Central memory CD4-positive, alpha-beta T cell (primary cell): ENCODE measurements around the gene CLEC4E.
"Not testable (repeated sequence)": the region's sequence is repeated elsewhere in the genome, so short reads cannot be mapped to it uniquely, and the experiment has no call there.

Source experiments
- DNase-seq: peaks from one replicate; pipeline ENCODE4 v3.0.0; 2022

CLEC4E gene

GRCh38 chr12:8537820-8538219 is 2.9 kb downstream of the CLEC4E start:
- DNase-seq, result not testable (repeated sequence)

GRCh38 chr12:8532045-8532444 is 8.7 kb downstream of the CLEC4E start:
- no peak for DNase-seq

- DNase-seq, result no peak
Observed at GRCh38 chr12:8527250-8528130, 13.2 kb downstream of the CLEC4E start.

- DNase-seq, result no peak
Observed at GRCh38 chr12:8519171-8519570, 21.5 kb downstream of the CLEC4E start.

GRCh38 chr12:8517971-8518370 is 22.7 kb downstream of the CLEC4E start:
- no peak for DNase-seq

GRCh38 chr12:8513256-8513655 is 27.4 kb downstream of the CLEC4E start, which contains the start of gene CLEC4D:
CLEC4D (plus strand) TSS chr12:8513503; CDS start chr12:8513733, 230 bp downstream.
- DNase-seq, result no peak

- no peak for DNase-seq
Observed at GRCh38 chr12:8508910-8509841, 31.5 kb downstream of the CLEC4E start.

GRCh38 chr12:8508223-8508622 is 32.5 kb downstream of the CLEC4E start:
- no peak for DNase-seq

GRCh38 chr12:8507596-8507995 is 33.1 kb downstream of the CLEC4E start:
- DNase-seq, result no peak

GRCh38 chr12:8504351-8504750 is 36.4 kb downstream of the CLEC4E start:
- no peak for DNase-seq

- DNase-seq, result no peak
Observed at GRCh38 chr12:8501720-8502119, 39.0 kb downstream of the CLEC4E start.

- DNase-seq, result no peak
Observed at GRCh38 chr12:8499616-8500015, 41.1 kb downstream of the CLEC4E start.

GRCh38 chr12:8496074-8496473 is 44.6 kb downstream of the CLEC4E start:
- not testable (repeated sequence) for DNase-seq

- not testable (repeated sequence) for DNase-seq
Observed at GRCh38 chr12:8495671-8496070, 45.0 kb downstream of the CLEC4E start.

GRCh38 chr12:8493084-8493483 is 47.6 kb downstream of the CLEC4E start:
- DNase-seq, result peak; percentile 58

- DNase-seq, result no peak
Observed at GRCh38 chr12:8491646-8492530, 48.8 kb downstream of the CLEC4E start.
